ENCODE measurements around the gene OPN1MW3. TPM values are rescaled to one million over a fixed set of nuclear protein-coding genes. Genes with fewer than 3 reads are reported as not detected.

The OPN1MW3 gene
- total RNA-seq, 6 donors from 2014 or later: not detected

- no peak for TF ChIP-seq CTCF (IDR thresholded peaks at IDR 0.05)
- TF ChIP-seq EP300 (IDR thresholded peaks at IDR 0.05): no peak
- TF ChIP-seq POLR2AphosphoS5 (IDR thresholded peaks at IDR 0.05): no peak
- TF ChIP-seq POLR2A (IDR thresholded peaks at IDR 0.05): no peak
- Histone ChIP-seq H3K4me3 (no peak overlapping the region), H3K36me3 (no peaks in the 10 kb centered on the region), H3K27ac (no peak overlapping the region), H3K4me1 (peaks cover 0 to 5% (median 0%) of the 10 kb centered on the region in 4 donors), H3K9me3 (no peaks in the 10 kb centered on the region), H3K27me3 (no peaks in the 10 kb centered on the region)
- WGBS, 2 donors: 85 to 86% methylated on average over 2 to 10 of the region's 10 CpGs
- DNase-seq (no peak), ATAC-seq (ENCODE audit: low FRiP score in 2 of 2) (no peak)
These were observed 47.5 kb downstream of the OPN1MW3 start for GRCh38 chrX:154304846-154305245.

GRCh38 chrX:154305541-154306205 lies 48.3 kb downstream of the OPN1MW3 start:
- no peak overlapping the region for H3K4me3 ChIP-seq
- H3K27me3 ChIP-seq: no peaks in the 10 kb centered on the region
- 81 to 88% methylated on average over 9 to 11 of the region's 11 CpGs for whole genome bisulfite sequencing, 2 donors
- no peak for TF ChIP-seq POLR2A (IDR thresholded peaks at IDR 0.05)
- TF ChIP-seq POLR2AphosphoS5 (IDR thresholded peaks at IDR 0.05): no peak
- TF ChIP-seq EP300 (IDR thresholded peaks at IDR 0.05): no peak
- ATAC-seq (ENCODE audit: low FRiP score in 2 of 2): no peak
- no peak overlapping the region for H3K27ac ChIP-seq
- H3K9me3 ChIP-seq: no peaks in the 10 kb centered on the region
- peaks cover 0 to 5% (median 0%) of the 10 kb centered on the region in 4 donors for H3K4me1 ChIP-seq
- no peak for DNase-seq
- no peaks in the 10 kb centered on the region for H3K36me3 ChIP-seq

GRCh38 chrX:154307202-154307601 lies 49.8 kb downstream of the OPN1MW3 start:
- Histone ChIP-seq H3K27me3 (no peaks in the 10 kb centered on the region), H3K4me1 (peaks cover 0 to 5% (median 0%) of the 10 kb centered on the region in 4 donors), H3K9me3 (no peaks in the 10 kb centered on the region), H3K36me3 (no peaks in the 10 kb centered on the region), H3K4me3 (no peak overlapping the region), H3K27ac (no peak overlapping the region)
- DNase-seq (no peak), ATAC-seq (ENCODE audit: low FRiP score in 2 of 2) (no peak)
- 76 to 84% methylated on average over 5 to 6 of the region's 6 CpGs for WGBS, 2 donors
- no peak for TF ChIP-seq CTCF (IDR thresholded peaks at IDR 0.05)
- TF ChIP-seq EP300 (IDR thresholded peaks at IDR 0.05): no peak
- TF ChIP-seq POLR2AphosphoS5 (IDR thresholded peaks at IDR 0.05): no peak

- Histone ChIP-seq H3K4me1 (peaks cover 0 to 5% (median 0%) of the 10 kb centered on the region in 4 donors), H3K27me3 (no peaks in the 10 kb centered on the region), H3K9me3 (no peaks in the 10 kb centered on the region), H3K27ac (no peak overlapping the region), H3K36me3 (no peaks in the 10 kb centered on the region), H3K4me3 (no peak overlapping the region)
- ATAC-seq (ENCODE audit: low FRiP score in 2 of 2) (peak; percentile 35 to 65), DNase-seq (peak in 1 of 2 donors; percentile 54)
- 57 to 62% methylated on average over 8 to 9 of the region's 9 CpGs for whole genome bisulfite sequencing, 2 donors
- no peak for TF ChIP-seq POLR2AphosphoS5 (IDR thresholded peaks at IDR 0.05)
- no peak for TF ChIP-seq EP300 (IDR thresholded peaks at IDR 0.05)
- TF ChIP-seq CTCF (IDR thresholded peaks at IDR 0.05): peak; percentile 63 to 84 (median 81)
These were observed 50.9 kb downstream of the OPN1MW3 start for GRCh38 chrX:154308108-154308946.

- no peak overlapping the region for H3K4me3 ChIP-seq
- no peaks in the 10 kb centered on the region for H3K9me3 ChIP-seq
- H3K36me3 ChIP-seq: no peaks in the 10 kb centered on the region
- no peaks in the 10 kb centered on the region for H3K27me3 ChIP-seq
- no peak for DNase-seq
- H3K27ac ChIP-seq: no peak overlapping the region
- TF ChIP-seq EP300 (IDR thresholded peaks at IDR 0.05): no peak
- no peak for TF ChIP-seq CTCF (IDR thresholded peaks at IDR 0.05)
- no peak for TF ChIP-seq POLR2AphosphoS5 (IDR thresholded peaks at IDR 0.05)
- TF ChIP-seq POLR2A (IDR thresholded peaks at IDR 0.05): no peak
- 82 to 97% methylated on average over 10 to 16 of the region's 16 CpGs for WGBS, 2 donors
- ATAC-seq (ENCODE audit: low FRiP score in 2 of 2): no peak
- H3K4me1 ChIP-seq: peaks cover 0 to 5% (median 0%) of the 10 kb centered on the region in 4 donors
These were observed 51.8 kb downstream of the OPN1MW3 start for GRCh38 chrX:154309041-154309775.

All from upper lobe of left lung (tissue), 6 donors.